SK-N-SH treated with all-trans-retinoic acid at 6 μM for 48 hours (cell line): Measurements from ENCODE around the gene ASIC1.

Source experiments
- ATAC-seq: fragments of 200-7000 bp; cut with Tn5 transposase; 3 replicates; pipeline ENCODE4 v1.9.1; 2020; ENCODE audit warnings: mild to moderate bottlenecking, moderate library complexity
- ARNTL ChIP-seq: fragments of 450-650 bp; formaldehyde crosslinking; IDR thresholded peaks from 2 replicates; pipeline ENCODE4 v1.5.0; 2020; ENCODE audit warnings: low read depth, mild to moderate bottlenecking, moderate library complexity, borderline replicate concordance
- BACH2 ChIP-seq: fragments of 250-450 bp; sonication (Bioruptor Pico); IDR thresholded peaks from 2 replicates; pipeline ENCODE4 v1.9.0; 2021; ENCODE audit warnings: mild to moderate bottlenecking, borderline replicate concordance
- CSDC2 ChIP-seq: fragments of 250-450 bp; sonication (Bioruptor Pico); IDR thresholded peaks from 2 replicates; pipeline ENCODE4 v1.5.0; 2020; ENCODE audit warnings: mild to moderate bottlenecking, moderate library complexity
- ESRRG ChIP-seq: fragments of 250-450 bp; sonication (Bioruptor Pico); IDR thresholded peaks from 2 replicates; pipeline ENCODE4 v1.6.1; 2021; ENCODE audit warnings: mild to moderate bottlenecking
- GLIS3 ChIP-seq: fragments of 250-450 bp; sonication (Bioruptor Pico); IDR thresholded peaks from 2 replicates; pipeline ENCODE4 v1.5.0; 2020; ENCODE audit warnings: mild to moderate bottlenecking, moderate library complexity
- ISL1 ChIP-seq: fragments of 250-450 bp; sonication (Bioruptor Pico); IDR thresholded peaks from 2 replicates; pipeline ENCODE4 v2.1.2; 2022; ENCODE audit warnings: mild to moderate bottlenecking, moderate library complexity
- OSR1 ChIP-seq: fragments of 250-450 bp; sonication (Bioruptor Pico); IDR thresholded peaks from 2 replicates; pipeline ENCODE4 v1.8.0; 2022; ENCODE audit warnings: moderate library complexity, mild to moderate bottlenecking, inconsistent platforms
- PPARA ChIP-seq: fragments of 250-450 bp; sonication (Bioruptor Pico); IDR thresholded peaks from 2 replicates; pipeline ENCODE4 v1.5.0; 2020; ENCODE audit warnings: mild to moderate bottlenecking, borderline replicate concordance
- RARB ChIP-seq: fragments of 250-450 bp; sonication (Bioruptor Pico); IDR thresholded peaks from 2 replicates; pipeline ENCODE4 v1.8.0; 2021; ENCODE audit warnings: mild to moderate bottlenecking, moderate library complexity
- TCF4 ChIP-seq: fragments of 250-450 bp; sonication (Bioruptor Pico); IDR thresholded peaks from 2 replicates; pipeline ENCODE4 v1.8.0; 2021; ENCODE audit warnings: mild to moderate bottlenecking, moderate library complexity, borderline replicate concordance
- TOX ChIP-seq: fragments of 250-450 bp; sonication (Bioruptor Pico); IDR thresholded peaks from 2 replicates; pipeline ENCODE4 v1.8.0; 2021; ENCODE audit warnings: mild to moderate bottlenecking, moderate library complexity, borderline replicate concordance
- ZFP30 ChIP-seq: fragments of 450-650 bp; formaldehyde crosslinking; IDR thresholded peaks from 2 replicates; pipeline ENCODE4 v1.5.0; 2022; ENCODE audit warnings: mild to moderate bottlenecking, moderate library complexity
- ZNF565 ChIP-seq: fragments of 450-650 bp; formaldehyde crosslinking; conservative IDR thresholded peaks from 2 replicates; pipeline ENCODE4 v1.5.0; 2020; ENCODE audit warnings: low read depth, mild to moderate bottlenecking, moderate library complexity
- ZNF70 ChIP-seq: fragments of 450-650 bp; formaldehyde crosslinking; IDR thresholded peaks from 2 replicates; pipeline ENCODE4 v1.5.0; 2020; ENCODE audit warnings: mild to moderate bottlenecking, moderate library complexity
- ZNF8 ChIP-seq: fragments of 450-650 bp; formaldehyde crosslinking; IDR thresholded peaks from 2 replicates; pipeline ENCODE4 v1.5.0; 2020; ENCODE audit warnings: mild to moderate bottlenecking, moderate library complexity
- TF ChIP-seq, protein P1 (sequence below): fragments of 250-450 bp; sonication (Bioruptor Pico); IDR thresholded peaks from 2 replicates; pipeline ENCODE4 v1.5.1; 2021; ENCODE audit warnings: mild to moderate bottlenecking, moderate library complexity
- TF ChIP-seq, protein P2 (sequence below): fragments of 250-450 bp; sonication (Bioruptor Pico); IDR thresholded peaks from 2 replicates; pipeline ENCODE4 v1.5.0; 2020; ENCODE audit warnings: mild to moderate bottlenecking, moderate library complexity
- TF ChIP-seq, protein P3 (sequence below): fragments of 250-450 bp; sonication (Bioruptor Pico); IDR thresholded peaks from 2 replicates; pipeline ENCODE4 v1.8.0; 2021; ENCODE audit warnings: low read depth, mild to moderate bottlenecking, moderate library complexity, borderline replicate concordance

Gene ASIC1

DNA sequence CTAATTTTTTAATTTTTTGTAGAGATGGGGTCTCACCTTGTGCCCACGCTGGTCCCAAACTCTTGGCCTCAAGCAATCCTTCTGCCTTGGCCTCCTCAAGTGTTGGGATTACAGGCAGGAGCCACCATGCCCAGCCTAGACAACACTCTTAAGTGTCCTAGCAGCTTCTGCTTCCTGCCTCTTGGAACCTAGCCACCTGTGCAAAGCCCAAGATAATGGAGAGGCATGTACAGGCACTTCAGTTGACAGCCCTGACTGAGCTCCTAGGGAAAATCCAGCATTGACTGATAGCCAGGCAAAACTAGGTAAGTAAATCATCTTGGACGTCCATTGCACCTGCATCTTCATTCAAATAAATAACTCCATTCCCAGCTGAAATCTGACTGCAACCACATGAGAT lies 70.2 kb downstream of the ASIC1 start:
- TF ChIP-seq BACH2 (CRISPR knock-in tag) (no peak), ESRRG (CRISPR knock-in tag) (no peak), OSR1 (CRISPR knock-in tag) (no peak), ZNF8 (CRISPR knock-in tag) (no peak), CSDC2 (CRISPR knock-in tag) (no peak), TOX (CRISPR knock-in tag) (no peak), ZNF70 (CRISPR knock-in tag) (no peak), ZNF565 (CRISPR knock-in tag) (no peak), ARNTL (CRISPR knock-in tag) (no peak)
- TF ChIP-seq, protein P1, sequence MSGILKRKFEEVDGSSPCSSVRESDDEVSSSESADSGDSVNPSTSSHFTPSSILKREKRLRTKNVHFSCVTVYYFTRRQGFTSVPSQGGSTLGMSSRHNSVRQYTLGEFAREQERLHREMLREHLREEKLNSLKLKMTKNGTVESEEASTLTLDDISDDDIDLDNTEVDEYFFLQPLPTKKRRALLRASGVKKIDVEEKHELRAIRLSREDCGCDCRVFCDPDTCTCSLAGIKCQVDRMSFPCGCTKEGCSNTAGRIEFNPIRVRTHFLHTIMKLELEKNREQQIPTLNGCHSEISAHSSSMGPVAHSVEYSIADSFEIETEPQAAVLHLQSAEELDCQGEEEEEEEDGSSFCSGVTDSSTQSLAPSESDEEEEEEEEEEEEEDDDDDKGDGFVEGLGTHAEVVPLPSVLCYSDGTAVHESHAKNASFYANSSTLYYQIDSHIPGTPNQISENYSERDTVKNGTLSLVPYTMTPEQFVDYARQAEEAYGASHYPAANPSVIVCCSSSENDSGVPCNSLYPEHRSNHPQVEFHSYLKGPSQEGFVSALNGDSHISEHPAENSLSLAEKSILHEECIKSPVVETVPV (CRISPR knock-in tag): no peak
- TF ChIP-seq, protein P2, sequence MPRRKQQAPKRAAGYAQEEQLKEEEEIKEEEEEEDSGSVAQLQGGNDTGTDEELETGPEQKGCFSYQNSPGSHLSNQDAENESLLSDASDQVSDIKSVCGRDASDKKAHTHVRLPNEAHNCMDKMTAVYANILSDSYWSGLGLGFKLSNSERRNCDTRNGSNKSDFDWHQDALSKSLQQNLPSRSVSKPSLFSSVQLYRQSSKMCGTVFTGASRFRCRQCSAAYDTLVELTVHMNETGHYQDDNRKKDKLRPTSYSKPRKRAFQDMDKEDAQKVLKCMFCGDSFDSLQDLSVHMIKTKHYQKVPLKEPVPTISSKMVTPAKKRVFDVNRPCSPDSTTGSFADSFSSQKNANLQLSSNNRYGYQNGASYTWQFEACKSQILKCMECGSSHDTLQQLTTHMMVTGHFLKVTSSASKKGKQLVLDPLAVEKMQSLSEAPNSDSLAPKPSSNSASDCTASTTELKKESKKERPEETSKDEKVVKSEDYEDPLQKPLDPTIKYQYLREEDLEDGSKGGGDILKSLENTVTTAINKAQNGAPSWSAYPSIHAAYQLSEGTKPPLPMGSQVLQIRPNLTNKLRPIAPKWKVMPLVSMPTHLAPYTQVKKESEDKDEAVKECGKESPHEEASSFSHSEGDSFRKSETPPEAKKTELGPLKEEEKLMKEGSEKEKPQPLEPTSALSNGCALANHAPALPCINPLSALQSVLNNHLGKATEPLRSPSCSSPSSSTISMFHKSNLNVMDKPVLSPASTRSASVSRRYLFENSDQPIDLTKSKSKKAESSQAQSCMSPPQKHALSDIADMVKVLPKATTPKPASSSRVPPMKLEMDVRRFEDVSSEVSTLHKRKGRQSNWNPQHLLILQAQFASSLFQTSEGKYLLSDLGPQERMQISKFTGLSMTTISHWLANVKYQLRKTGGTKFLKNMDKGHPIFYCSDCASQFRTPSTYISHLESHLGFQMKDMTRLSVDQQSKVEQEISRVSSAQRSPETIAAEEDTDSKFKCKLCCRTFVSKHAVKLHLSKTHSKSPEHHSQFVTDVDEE (CRISPR knock-in tag): no peak
- no peak for ATAC-seq

- no peak for ATAC-seq
- TF ChIP-seq, protein P3, sequence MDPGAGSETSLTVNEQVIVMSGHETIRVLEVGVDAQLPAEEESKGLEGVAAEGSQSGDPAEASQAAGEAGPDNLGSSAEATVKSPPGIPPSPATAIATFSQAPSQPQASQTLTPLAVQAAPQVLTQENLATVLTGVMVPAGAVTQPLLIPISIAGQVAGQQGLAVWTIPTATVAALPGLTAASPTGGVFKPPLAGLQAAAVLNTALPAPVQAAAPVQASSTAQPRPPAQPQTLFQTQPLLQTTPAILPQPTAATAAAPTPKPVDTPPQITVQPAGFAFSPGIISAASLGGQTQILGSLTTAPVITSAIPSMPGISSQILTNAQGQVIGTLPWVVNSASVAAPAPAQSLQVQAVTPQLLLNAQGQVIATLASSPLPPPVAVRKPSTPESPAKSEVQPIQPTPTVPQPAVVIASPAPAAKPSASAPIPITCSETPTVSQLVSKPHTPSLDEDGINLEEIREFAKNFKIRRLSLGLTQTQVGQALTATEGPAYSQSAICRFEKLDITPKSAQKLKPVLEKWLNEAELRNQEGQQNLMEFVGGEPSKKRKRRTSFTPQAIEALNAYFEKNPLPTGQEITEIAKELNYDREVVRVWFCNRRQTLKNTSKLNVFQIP (CRISPR knock-in tag): no peak
- TF ChIP-seq ISL1 (CRISPR knock-in tag) (no peak), BACH2 (CRISPR knock-in tag) (no peak), ZNF8 (CRISPR knock-in tag) (no peak), GLIS3 (CRISPR knock-in tag) (no peak), ZNF70 (CRISPR knock-in tag) (no peak), ARNTL (CRISPR knock-in tag) (no peak), ZNF565 (CRISPR knock-in tag) (no peak), TOX (CRISPR knock-in tag) (no peak), TCF4 (CRISPR knock-in tag) (no peak)
- TF ChIP-seq, protein P2 (CRISPR knock-in tag): no peak
Observed at GRCh38 chr12:50129290-50129689, 71.9 kb downstream of the ASIC1 start.

- ATAC-seq: peak; percentile 42; the same call in 1 of the 3 replicates
- TF ChIP-seq PPARA (CRISPR knock-in tag) (no peak), OSR1 (CRISPR knock-in tag) (no peak), CSDC2 (CRISPR knock-in tag) (no peak), BACH2 (CRISPR knock-in tag) (no peak), RARB (CRISPR knock-in tag) (no peak), ZFP30 (CRISPR knock-in tag) (no peak), TCF4 (CRISPR knock-in tag) (no peak), ZNF8 (CRISPR knock-in tag) (no peak), ESRRG (CRISPR knock-in tag) (no peak), ISL1 (CRISPR knock-in tag) (no peak), ARNTL (CRISPR knock-in tag) (no peak)
- TF ChIP-seq, protein P2 (CRISPR knock-in tag): no peak
- TF ChIP-seq, protein P1 (CRISPR knock-in tag): no peak
- TF ChIP-seq, protein P3 (CRISPR knock-in tag): no peak
Observed at GRCh38 chr12:50132505-50133135, 75.2 kb downstream of the ASIC1 start.
